Kidney capillary endothelial cell (primary cell): ENCODE results near the gene KATNB1.
"Not testable (repeated sequence)": the region's sequence is repeated elsewhere in the genome, so short reads cannot be mapped to it uniquely, and the experiment has no call there.

Source experiments
- DNase-seq: peaks from one replicate; pipeline ENCODE4 v3.0.0-alpha.2; 2018; ENCODE audit warnings: low spot score

KATNB1 gene

GRCh38 chr16:57701759-57702371 lies 33.7 kb upstream of the KATNB1 start:
- DNase-seq: no peak

- no peak for DNase-seq
Measured at GRCh38 chr16:57703416-57704010, 32.1 kb upstream of the KATNB1 start.

GRCh38 chr16:57704011-57704904 lies 31.3 kb upstream of the KATNB1 start:
- DNase-seq: no peak

GRCh38 chr16:57704905-57705852 lies 30.4 kb upstream of the KATNB1 start:
- DNase-seq: no peak

GRCh38 chr16:57706717-57707116 lies 28.9 kb upstream of the KATNB1 start:
- DNase-seq: no peak

GRCh38 chr16:57707331-57707730 lies 28.2 kb upstream of the KATNB1 start:
- no peak for DNase-seq

- no peak for DNase-seq
Measured at GRCh38 chr16:57708168-57708567, 27.4 kb upstream of the KATNB1 start.

GRCh38 chr16:57709663-57710062 lies 25.9 kb upstream of the KATNB1 start:
- no peak for DNase-seq

GRCh38 chr16:57711346-57711745 lies 24.2 kb upstream of the KATNB1 start:
- DNase-seq: no peak

GRCh38 chr16:57711993-57712392 lies 23.6 kb upstream of the KATNB1 start:
- no peak for DNase-seq

- not testable (repeated sequence) for DNase-seq
Measured at GRCh38 chr16:57712569-57712968, 23.0 kb upstream of the KATNB1 start.

GRCh38 chr16:57713596-57713995 lies 22.0 kb upstream of the KATNB1 start:
- no peak for DNase-seq

- DNase-seq: no peak
Measured at GRCh38 chr16:57714047-57714446, 21.5 kb upstream of the KATNB1 start.

- DNase-seq: peak; percentile 62
Measured at GRCh38 chr16:57720142-57720575, 15.4 kb upstream of the KATNB1 start.

GRCh38 chr16:57721356-57722209 lies 14.0 kb upstream of the KATNB1 start:
- no peak for DNase-seq

GRCh38 chr16:57722210-57722499 lies 13.4 kb upstream of the KATNB1 start:
- no peak for DNase-seq

GRCh38 chr16:57722651-57723050 lies 12.9 kb upstream of the KATNB1 start:
- no peak for DNase-seq

GRCh38 chr16:57723170-57723569 lies 12.4 kb upstream of the KATNB1 start:
- DNase-seq: peak; percentile 17

- DNase-seq: no peak
Measured at GRCh38 chr16:57724531-57724930, 11.0 kb upstream of the KATNB1 start.

GRCh38 chr16:57725151-57725550 lies 10.4 kb upstream of the KATNB1 start:
- no peak for DNase-seq

- no peak for DNase-seq
Measured at GRCh38 chr16:57725554-57725953, 10.0 kb upstream of the KATNB1 start.
